ENCODE results near the gene C5.

GRCh38 chr9:120923620-120924328, 126.3 kb downstream of the C5 start:
- TF ChIP-seq CTCF (IDR thresholded peaks at IDR 0.05) (no peak), POLR2A (IDR thresholded peaks at IDR 0.05) (no peak)
